Testis (tissue), 2 donors: ENCODE data around the gene SIK3.

Experiments
- POLR2A ChIP-seq: fragments of 450-650 bp; IDR thresholded peaks from one replicate; pipeline ENCODE4 v1.6.1; 2017; ENCODE audit warnings: antibody characterized with exemption, mild to moderate bottlenecking, moderate library complexity
- TF ChIP-seq, protein P1 (sequence below), 3 experiments: fragments of 450-650 bp in 2 of 3; fragments of 200-600 bp in 1 of 3; sonication (generic) in 1 of 3; IDR thresholded peaks; one replicate each; pipeline ENCODE4 v1.5.1; 2016 to 2019; ENCODE audit warnings: antibody characterized with exemption in 3 of 3, mild to moderate bottlenecking in 2 of 3, moderate library complexity in 1 of 3

DNA sequence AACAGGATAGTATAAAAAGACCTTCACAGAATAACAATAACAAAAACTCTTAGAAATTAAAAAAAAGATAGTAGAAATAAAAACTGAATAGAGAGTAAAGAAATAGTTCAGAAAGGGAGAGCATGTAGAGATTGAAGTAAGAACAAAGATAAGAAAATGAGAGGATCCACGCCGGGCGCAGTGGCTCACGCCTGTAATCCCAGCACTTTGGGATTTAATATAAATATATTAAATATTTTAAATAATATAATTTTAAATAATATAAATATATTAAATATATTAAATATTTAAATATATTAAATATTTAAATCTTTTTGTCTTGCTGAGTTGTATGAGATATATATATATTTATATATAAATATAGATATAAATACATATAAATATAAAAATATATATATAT is 286.1 kb downstream of the SIK3 start:
- TF ChIP-seq, protein P1, sequence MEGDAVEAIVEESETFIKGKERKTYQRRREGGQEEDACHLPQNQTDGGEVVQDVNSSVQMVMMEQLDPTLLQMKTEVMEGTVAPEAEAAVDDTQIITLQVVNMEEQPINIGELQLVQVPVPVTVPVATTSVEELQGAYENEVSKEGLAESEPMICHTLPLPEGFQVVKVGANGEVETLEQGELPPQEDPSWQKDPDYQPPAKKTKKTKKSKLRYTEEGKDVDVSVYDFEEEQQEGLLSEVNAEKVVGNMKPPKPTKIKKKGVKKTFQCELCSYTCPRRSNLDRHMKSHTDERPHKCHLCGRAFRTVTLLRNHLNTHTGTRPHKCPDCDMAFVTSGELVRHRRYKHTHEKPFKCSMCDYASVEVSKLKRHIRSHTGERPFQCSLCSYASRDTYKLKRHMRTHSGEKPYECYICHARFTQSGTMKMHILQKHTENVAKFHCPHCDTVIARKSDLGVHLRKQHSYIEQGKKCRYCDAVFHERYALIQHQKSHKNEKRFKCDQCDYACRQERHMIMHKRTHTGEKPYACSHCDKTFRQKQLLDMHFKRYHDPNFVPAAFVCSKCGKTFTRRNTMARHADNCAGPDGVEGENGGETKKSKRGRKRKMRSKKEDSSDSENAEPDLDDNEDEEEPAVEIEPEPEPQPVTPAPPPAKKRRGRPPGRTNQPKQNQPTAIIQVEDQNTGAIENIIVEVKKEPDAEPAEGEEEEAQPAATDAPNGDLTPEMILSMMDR (IDR thresholded peaks at IDR 0.05), result no peak
- TF ChIP-seq POLR2A, result no peak
